SK-N-SH treated with all-trans-retinoic acid at 6 μM for 48 hours (cell line): Measurements from ENCODE around the gene RTL1.

Experiments used
- ATAC-seq: fragments of 200-7000 bp; cut with Tn5 transposase; 3 replicates; pipeline ENCODE4 v1.9.1; 2020; ENCODE audit warnings: mild to moderate bottlenecking, moderate library complexity
- ARNTL ChIP-seq: fragments of 450-650 bp; formaldehyde crosslinking; IDR thresholded peaks from 2 replicates; pipeline ENCODE4 v1.5.0; 2020; ENCODE audit warnings: low read depth, mild to moderate bottlenecking, moderate library complexity, borderline replicate concordance
- BACH2 ChIP-seq: fragments of 250-450 bp; sonication (Bioruptor Pico); IDR thresholded peaks from 2 replicates; pipeline ENCODE4 v1.9.0; 2021; ENCODE audit warnings: mild to moderate bottlenecking, borderline replicate concordance
- CSDC2 ChIP-seq: fragments of 250-450 bp; sonication (Bioruptor Pico); IDR thresholded peaks from 2 replicates; pipeline ENCODE4 v1.5.0; 2020; ENCODE audit warnings: mild to moderate bottlenecking, moderate library complexity
- ESRRG ChIP-seq: fragments of 250-450 bp; sonication (Bioruptor Pico); IDR thresholded peaks from 2 replicates; pipeline ENCODE4 v1.6.1; 2021; ENCODE audit warnings: mild to moderate bottlenecking
- OSR1 ChIP-seq: fragments of 250-450 bp; sonication (Bioruptor Pico); IDR thresholded peaks from 2 replicates; pipeline ENCODE4 v1.8.0; 2022; ENCODE audit warnings: moderate library complexity, mild to moderate bottlenecking, inconsistent platforms
- PPARA ChIP-seq: fragments of 250-450 bp; sonication (Bioruptor Pico); IDR thresholded peaks from 2 replicates; pipeline ENCODE4 v1.5.0; 2020; ENCODE audit warnings: mild to moderate bottlenecking, borderline replicate concordance
- RARB ChIP-seq: fragments of 250-450 bp; sonication (Bioruptor Pico); IDR thresholded peaks from 2 replicates; pipeline ENCODE4 v1.8.0; 2021; ENCODE audit warnings: mild to moderate bottlenecking, moderate library complexity
- SNAI2 ChIP-seq: fragments of 250-450 bp; sonication (Bioruptor Pico); IDR thresholded peaks from 2 replicates; pipeline ENCODE4 v1.5.0; 2020; ENCODE audit warnings: mild to moderate bottlenecking, moderate library complexity
- TCF4 ChIP-seq: fragments of 250-450 bp; sonication (Bioruptor Pico); IDR thresholded peaks from 2 replicates; pipeline ENCODE4 v1.8.0; 2021; ENCODE audit warnings: mild to moderate bottlenecking, moderate library complexity, borderline replicate concordance
- TOX ChIP-seq: fragments of 250-450 bp; sonication (Bioruptor Pico); IDR thresholded peaks from 2 replicates; pipeline ENCODE4 v1.8.0; 2021; ENCODE audit warnings: mild to moderate bottlenecking, moderate library complexity, borderline replicate concordance
- ZC3H10 ChIP-seq: fragments of 250-450 bp; sonication (Bioruptor Pico); IDR thresholded peaks from 2 replicates; pipeline ENCODE4 v1.5.1; 2021; ENCODE audit warnings: mild to moderate bottlenecking, moderate library complexity
- ZFP3 ChIP-seq: fragments of 250-450 bp; sonication (Bioruptor Pico); IDR thresholded peaks from 2 replicates; pipeline ENCODE4 v1.5.0; 2020; ENCODE audit warnings: mild to moderate bottlenecking, moderate library complexity
- ZFP30 ChIP-seq: fragments of 450-650 bp; formaldehyde crosslinking; IDR thresholded peaks from 2 replicates; pipeline ENCODE4 v1.5.0; 2022; ENCODE audit warnings: mild to moderate bottlenecking, moderate library complexity
- ZNF565 ChIP-seq: fragments of 450-650 bp; formaldehyde crosslinking; conservative IDR thresholded peaks from 2 replicates; pipeline ENCODE4 v1.5.0; 2020; ENCODE audit warnings: low read depth, mild to moderate bottlenecking, moderate library complexity
- ZNF70 ChIP-seq: fragments of 450-650 bp; formaldehyde crosslinking; IDR thresholded peaks from 2 replicates; pipeline ENCODE4 v1.5.0; 2020; ENCODE audit warnings: mild to moderate bottlenecking, moderate library complexity
- ZNF8 ChIP-seq: fragments of 450-650 bp; formaldehyde crosslinking; IDR thresholded peaks from 2 replicates; pipeline ENCODE4 v1.5.0; 2020; ENCODE audit warnings: mild to moderate bottlenecking, moderate library complexity
- TF ChIP-seq, protein P1 (sequence below): fragments of 250-450 bp; sonication (Bioruptor Pico); IDR thresholded peaks from 2 replicates; pipeline ENCODE4 v1.8.0; 2020; ENCODE audit warnings: mild to moderate bottlenecking, moderate library complexity, borderline replicate concordance
- TF ChIP-seq, protein P2 (sequence below): fragments of 250-450 bp; sonication (Bioruptor Pico); IDR thresholded peaks from 2 replicates; pipeline ENCODE4 v1.8.0; 2021; ENCODE audit warnings: low read depth, mild to moderate bottlenecking, moderate library complexity, borderline replicate concordance
- TF ChIP-seq, protein P3 (sequence below): fragments of 250-450 bp; sonication (Bioruptor Pico); IDR thresholded peaks from 2 replicates; pipeline ENCODE4 v1.5.0; 2020; ENCODE audit warnings: mild to moderate bottlenecking, moderate library complexity
- TF ChIP-seq, protein P4 (sequence below): fragments of 250-450 bp; sonication (Bioruptor Pico); IDR thresholded peaks from 2 replicates; pipeline ENCODE4 v1.5.1; 2021; ENCODE audit warnings: mild to moderate bottlenecking, moderate library complexity

RTL1 gene

DNA sequence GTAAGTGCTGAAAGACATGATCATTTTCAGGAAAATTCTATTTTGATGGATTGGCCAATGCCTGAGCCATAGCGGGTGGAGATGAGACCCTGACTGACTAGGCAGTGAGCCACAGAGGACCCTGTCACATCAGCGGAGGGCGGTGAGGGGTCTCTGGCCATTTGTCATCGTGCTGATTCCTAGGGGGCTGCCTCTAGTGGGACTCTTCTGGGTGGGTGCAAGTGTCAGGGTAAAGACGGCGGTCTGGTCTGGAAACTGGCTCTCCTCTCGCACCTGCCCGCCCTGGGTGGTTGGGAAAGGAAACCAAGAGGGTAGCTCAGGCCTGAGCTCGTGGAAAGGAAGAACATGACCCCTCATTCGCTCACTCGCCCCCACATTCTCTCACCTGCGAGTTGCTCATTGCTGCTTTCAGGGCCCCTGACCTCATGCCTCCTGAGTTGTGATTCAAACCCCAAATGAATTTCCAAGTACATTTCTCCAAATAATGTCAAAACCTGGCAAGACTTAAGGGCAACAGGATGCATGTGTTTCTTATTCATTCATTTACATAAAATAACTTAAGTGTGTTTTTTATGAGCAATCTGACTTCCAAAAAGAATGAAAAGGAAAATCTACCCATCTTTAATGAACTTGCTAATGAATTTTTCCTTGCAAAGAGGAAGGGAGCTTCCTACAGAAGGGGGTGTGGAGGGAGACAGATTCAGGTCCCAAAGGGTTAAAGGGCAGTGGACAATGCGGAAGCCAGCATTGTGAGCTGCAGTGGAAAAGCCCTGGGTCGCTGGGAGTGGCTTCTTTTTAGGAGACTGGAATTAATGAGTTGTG is 64.8 kb downstream of the RTL1 start:
- ATAC-seq, result no peak
- no peak for TF ChIP-seq OSR1
- TF ChIP-seq TCF4 (CRISPR knock-in tag), result no peak
- no peak for TF ChIP-seq ZFP30
- no peak for TF ChIP-seq ZNF8 (CRISPR knock-in tag)
- TF ChIP-seq, protein P1, sequence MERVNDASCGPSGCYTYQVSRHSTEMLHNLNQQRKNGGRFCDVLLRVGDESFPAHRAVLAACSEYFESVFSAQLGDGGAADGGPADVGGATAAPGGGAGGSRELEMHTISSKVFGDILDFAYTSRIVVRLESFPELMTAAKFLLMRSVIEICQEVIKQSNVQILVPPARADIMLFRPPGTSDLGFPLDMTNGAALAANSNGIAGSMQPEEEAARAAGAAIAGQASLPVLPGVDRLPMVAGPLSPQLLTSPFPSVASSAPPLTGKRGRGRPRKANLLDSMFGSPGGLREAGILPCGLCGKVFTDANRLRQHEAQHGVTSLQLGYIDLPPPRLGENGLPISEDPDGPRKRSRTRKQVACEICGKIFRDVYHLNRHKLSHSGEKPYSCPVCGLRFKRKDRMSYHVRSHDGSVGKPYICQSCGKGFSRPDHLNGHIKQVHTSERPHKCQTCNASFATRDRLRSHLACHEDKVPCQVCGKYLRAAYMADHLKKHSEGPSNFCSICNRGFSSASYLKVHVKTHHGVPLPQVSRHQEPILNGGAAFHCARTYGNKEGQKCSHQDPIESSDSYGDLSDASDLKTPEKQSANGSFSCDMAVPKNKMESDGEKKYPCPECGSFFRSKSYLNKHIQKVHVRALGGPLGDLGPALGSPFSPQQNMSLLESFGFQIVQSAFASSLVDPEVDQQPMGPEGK (CRISPR knock-in tag), result no peak
- no peak for TF ChIP-seq BACH2
- TF ChIP-seq CSDC2 (CRISPR knock-in tag), result no peak
- TF ChIP-seq ZNF565 (CRISPR knock-in tag), result no peak
- TF ChIP-seq ZFP3, result no peak
- no peak for TF ChIP-seq ZC3H10 (CRISPR knock-in tag)
- no peak for TF ChIP-seq ZNF70
- TF ChIP-seq, protein P2, sequence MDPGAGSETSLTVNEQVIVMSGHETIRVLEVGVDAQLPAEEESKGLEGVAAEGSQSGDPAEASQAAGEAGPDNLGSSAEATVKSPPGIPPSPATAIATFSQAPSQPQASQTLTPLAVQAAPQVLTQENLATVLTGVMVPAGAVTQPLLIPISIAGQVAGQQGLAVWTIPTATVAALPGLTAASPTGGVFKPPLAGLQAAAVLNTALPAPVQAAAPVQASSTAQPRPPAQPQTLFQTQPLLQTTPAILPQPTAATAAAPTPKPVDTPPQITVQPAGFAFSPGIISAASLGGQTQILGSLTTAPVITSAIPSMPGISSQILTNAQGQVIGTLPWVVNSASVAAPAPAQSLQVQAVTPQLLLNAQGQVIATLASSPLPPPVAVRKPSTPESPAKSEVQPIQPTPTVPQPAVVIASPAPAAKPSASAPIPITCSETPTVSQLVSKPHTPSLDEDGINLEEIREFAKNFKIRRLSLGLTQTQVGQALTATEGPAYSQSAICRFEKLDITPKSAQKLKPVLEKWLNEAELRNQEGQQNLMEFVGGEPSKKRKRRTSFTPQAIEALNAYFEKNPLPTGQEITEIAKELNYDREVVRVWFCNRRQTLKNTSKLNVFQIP (CRISPR knock-in tag), result no peak
- TF ChIP-seq SNAI2 (CRISPR knock-in tag), result no peak
- no peak for TF ChIP-seq PPARA (CRISPR knock-in tag)
- no peak for TF ChIP-seq ARNTL (CRISPR knock-in tag)
- TF ChIP-seq, protein P3, sequence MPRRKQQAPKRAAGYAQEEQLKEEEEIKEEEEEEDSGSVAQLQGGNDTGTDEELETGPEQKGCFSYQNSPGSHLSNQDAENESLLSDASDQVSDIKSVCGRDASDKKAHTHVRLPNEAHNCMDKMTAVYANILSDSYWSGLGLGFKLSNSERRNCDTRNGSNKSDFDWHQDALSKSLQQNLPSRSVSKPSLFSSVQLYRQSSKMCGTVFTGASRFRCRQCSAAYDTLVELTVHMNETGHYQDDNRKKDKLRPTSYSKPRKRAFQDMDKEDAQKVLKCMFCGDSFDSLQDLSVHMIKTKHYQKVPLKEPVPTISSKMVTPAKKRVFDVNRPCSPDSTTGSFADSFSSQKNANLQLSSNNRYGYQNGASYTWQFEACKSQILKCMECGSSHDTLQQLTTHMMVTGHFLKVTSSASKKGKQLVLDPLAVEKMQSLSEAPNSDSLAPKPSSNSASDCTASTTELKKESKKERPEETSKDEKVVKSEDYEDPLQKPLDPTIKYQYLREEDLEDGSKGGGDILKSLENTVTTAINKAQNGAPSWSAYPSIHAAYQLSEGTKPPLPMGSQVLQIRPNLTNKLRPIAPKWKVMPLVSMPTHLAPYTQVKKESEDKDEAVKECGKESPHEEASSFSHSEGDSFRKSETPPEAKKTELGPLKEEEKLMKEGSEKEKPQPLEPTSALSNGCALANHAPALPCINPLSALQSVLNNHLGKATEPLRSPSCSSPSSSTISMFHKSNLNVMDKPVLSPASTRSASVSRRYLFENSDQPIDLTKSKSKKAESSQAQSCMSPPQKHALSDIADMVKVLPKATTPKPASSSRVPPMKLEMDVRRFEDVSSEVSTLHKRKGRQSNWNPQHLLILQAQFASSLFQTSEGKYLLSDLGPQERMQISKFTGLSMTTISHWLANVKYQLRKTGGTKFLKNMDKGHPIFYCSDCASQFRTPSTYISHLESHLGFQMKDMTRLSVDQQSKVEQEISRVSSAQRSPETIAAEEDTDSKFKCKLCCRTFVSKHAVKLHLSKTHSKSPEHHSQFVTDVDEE (CRISPR knock-in tag), result no peak
- TF ChIP-seq ESRRG (CRISPR knock-in tag), result no peak
- TF ChIP-seq, protein P4, sequence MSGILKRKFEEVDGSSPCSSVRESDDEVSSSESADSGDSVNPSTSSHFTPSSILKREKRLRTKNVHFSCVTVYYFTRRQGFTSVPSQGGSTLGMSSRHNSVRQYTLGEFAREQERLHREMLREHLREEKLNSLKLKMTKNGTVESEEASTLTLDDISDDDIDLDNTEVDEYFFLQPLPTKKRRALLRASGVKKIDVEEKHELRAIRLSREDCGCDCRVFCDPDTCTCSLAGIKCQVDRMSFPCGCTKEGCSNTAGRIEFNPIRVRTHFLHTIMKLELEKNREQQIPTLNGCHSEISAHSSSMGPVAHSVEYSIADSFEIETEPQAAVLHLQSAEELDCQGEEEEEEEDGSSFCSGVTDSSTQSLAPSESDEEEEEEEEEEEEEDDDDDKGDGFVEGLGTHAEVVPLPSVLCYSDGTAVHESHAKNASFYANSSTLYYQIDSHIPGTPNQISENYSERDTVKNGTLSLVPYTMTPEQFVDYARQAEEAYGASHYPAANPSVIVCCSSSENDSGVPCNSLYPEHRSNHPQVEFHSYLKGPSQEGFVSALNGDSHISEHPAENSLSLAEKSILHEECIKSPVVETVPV (CRISPR knock-in tag), result no peak

DNA sequence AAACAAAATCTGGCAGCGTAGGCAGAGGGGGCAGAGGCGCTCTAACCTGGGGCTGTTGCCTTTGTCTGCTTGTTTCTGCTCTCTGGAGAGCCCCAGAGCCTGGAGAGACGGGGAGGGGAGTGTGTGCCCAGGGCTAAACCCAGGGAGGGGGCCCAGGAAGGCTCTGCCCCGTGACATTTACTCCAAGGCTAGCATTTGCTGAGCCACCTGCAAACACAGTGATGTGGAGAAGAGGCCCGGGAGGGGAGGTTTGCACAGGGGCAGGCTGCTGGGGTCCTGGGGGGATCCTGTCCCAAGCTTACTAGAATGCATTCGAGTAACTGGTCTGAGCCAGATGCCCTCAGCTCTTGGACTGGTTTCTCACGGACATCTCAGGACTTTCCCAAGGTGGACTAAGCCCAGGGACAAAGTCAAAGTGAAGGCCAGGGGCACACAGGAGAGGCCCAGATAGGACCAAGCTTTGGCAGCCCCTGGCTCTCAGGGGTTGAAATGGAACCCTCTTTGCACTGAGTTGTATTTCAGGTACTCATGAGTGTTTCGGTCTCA is 65.6 kb downstream of the RTL1 start:
- ATAC-seq, result no peak
- TF ChIP-seq ZFP3 (no peak), ZC3H10 (CRISPR knock-in tag) (no peak), TOX (CRISPR knock-in tag) (no peak), RARB (CRISPR knock-in tag) (no peak), CSDC2 (CRISPR knock-in tag) (no peak), TCF4 (CRISPR knock-in tag) (no peak), SNAI2 (CRISPR knock-in tag) (no peak), ZNF565 (CRISPR knock-in tag) (no peak)
- TF ChIP-seq, protein P2 (CRISPR knock-in tag), result no peak
- TF ChIP-seq, protein P1 (CRISPR knock-in tag), result no peak
